D721Med (cell line): ENCODE results near the gene EBI3.

Experiments
- DNase-seq: peaks from one replicate; pipeline ENCODE4 v3.0.0; 2011; ENCODE audit warnings: low spot score; ENCODE audit not compliant: insufficient read length
- FAIRE-seq: peaks from 2 replicates; lab custom pipeline; 2011; peaks lifted over from hg19 to GRCh38; lab: Jason Lieb, UNC
- TF ChIP-seq, protein P1 (sequence below): IDR thresholded peaks from 2 replicates; pipeline ENCODE4 v1.5.1; 2012; ENCODE audit warnings: mild to moderate bottlenecking, control low read depth; ENCODE audit not compliant: insufficient read depth; ENCODE audit errors: missing control alignments

Gene EBI3

DNA sequence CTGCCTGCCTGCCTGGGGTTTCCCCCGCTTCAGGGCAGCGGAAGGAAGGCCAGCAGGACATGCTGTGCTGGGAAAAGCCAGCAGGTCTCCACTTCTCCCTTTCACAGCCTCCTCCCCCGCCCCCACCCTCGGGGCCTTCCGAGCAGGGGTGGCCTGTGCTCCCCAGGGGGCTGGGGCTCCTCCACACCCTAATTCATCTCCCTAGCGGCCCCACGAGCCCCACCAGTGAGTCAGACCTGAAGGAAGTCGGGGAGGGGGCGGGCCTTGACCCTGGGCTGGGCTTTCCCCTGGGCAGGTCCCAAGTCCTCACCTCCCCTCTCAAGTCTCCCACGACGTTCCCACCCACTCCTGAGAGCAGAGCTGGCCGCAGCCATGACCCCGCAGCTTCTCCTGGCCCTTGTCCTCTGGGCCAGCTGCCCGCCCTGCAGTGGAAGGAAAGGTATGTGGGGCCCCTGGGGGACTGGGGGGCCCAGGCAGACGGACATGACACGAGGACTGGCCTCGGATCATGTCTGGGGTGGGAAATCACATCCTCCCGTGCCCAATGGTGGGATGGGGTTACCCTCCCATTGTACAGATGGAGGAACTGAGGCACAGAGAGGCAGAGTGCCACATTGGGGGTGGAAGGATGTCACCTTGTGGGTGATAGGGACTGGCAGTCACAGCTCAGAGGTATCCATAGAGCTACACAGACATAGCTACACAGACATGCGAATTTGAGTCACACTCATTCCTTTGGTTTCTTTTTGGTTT lies at the start of gene EBI3:
EBI3 (plus strand) TSS at position 345 of the 753 bp plus-strand sequence; CDS start at position 373, 28 bp downstream.
- DNase-seq (no peak), FAIRE-seq (no peak)
- TF ChIP-seq, protein P1, sequence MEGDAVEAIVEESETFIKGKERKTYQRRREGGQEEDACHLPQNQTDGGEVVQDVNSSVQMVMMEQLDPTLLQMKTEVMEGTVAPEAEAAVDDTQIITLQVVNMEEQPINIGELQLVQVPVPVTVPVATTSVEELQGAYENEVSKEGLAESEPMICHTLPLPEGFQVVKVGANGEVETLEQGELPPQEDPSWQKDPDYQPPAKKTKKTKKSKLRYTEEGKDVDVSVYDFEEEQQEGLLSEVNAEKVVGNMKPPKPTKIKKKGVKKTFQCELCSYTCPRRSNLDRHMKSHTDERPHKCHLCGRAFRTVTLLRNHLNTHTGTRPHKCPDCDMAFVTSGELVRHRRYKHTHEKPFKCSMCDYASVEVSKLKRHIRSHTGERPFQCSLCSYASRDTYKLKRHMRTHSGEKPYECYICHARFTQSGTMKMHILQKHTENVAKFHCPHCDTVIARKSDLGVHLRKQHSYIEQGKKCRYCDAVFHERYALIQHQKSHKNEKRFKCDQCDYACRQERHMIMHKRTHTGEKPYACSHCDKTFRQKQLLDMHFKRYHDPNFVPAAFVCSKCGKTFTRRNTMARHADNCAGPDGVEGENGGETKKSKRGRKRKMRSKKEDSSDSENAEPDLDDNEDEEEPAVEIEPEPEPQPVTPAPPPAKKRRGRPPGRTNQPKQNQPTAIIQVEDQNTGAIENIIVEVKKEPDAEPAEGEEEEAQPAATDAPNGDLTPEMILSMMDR = no peak

DNA sequence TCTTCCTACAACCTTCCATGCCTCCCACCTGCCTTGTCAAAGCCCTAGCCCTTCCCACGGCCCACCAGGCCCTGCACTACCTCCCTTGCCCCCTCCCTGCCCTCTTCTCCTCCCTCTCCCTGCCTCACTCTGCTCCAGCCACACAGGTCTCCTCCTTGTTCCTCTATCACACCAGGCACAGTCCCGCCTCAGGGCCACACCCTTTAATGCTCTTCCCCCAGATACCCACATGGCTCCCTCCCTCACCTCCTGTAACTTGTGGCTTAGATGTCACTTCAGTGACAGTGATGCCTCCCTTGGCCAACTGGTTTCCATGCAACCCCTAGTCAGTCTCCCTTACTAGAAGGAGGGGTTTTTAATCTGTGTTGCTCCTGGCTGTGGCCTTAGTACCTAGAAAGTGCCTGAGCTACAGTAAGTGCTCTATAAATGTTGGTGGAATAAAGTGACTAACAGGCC lies 48.2 kb upstream of the EBI3 start:
- no peak for FAIRE-seq
- TF ChIP-seq, protein P1 = no peak
- DNase-seq = no peak

DNA sequence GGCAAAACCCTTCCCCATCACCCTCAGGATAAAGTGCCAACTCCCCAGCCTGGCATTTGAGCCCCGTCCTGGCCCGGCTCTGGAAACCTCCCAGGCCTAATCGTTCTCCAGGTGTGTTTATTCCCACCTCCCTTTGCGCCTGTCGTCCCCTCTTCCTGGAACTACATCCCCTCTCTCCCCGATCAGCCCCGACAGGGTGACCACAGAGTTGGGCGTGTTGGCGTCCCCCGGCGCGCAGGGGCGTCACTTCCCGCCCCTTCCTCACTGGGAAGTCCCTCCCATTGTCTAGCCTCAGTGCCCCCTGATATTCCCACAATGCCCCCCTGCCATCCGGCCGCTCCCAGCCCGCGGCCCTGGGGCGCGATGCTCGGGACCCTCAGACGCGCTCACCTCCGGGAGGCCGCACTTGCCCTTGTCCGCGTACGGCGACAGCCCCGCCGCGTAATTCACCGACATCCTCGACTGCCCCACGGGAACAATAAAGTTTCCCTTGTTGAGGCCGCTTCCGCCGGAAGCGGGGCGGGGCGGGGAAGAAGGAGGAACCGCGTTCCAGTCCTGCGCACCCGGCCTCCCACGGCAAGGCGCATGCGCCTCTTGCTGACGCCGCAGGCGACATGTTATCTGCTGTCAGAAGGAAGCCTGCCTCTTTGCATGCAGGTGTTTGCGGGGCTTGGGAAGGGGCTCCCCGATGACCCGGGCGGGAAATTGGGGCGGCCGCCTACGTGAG lies 47.1 kb upstream of the EBI3 start, which contains the start of the genes ANKRD24 and SIRT6:
ANKRD24 (plus strand) TSS at position 606 of the 727 bp plus-strand sequence. CDS start 3,737 bp downstream, outside the sequence.
SIRT6 (minus strand) TSS at position 480 of the 727 bp plus-strand sequence; CDS start at position 456, 24 bp downstream.
- DNase-seq (peak; percentile 97), FAIRE-seq (no peak)
- TF ChIP-seq, protein P1 = no peak

DNA sequence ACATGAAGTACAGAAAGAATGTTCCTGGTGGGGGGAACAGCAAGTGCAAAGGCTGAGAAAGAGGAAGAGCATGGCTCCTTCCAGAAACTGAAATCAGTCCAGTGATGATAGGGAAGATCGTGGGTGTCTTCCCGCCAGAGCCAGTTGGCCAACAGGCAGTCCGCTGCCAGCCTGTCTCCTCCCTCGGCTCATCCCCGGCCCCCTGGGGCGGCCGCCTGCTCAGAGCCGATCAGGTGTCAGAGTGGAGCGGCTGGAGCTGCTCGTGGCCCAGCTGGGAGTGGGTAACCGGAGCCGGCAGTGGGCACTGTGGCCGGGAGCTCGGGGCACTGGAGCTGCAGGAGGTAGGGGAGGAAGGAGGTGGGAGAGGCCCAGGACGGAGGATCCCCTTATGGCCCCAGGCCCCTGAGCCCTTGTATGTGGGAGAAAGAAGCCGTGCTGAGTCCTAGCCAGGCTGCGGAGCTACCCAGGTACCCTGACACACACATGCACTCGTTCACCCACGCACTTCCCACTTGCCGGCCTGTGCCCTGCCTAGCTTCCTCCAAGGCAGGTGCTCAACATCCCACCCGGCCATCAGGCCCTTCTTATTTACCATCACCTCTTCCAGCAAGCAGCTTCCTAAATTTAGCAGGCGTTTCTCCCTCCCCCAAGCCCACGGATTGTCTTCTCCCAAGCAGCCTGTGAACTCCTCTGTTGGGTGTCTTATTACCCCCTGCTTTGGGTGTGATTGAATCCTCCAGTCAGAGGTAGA lies 45.2 kb upstream of the EBI3 start:
- no peak for FAIRE-seq
- TF ChIP-seq, protein P1 = no peak
- DNase-seq = peak; percentile 66

DNA sequence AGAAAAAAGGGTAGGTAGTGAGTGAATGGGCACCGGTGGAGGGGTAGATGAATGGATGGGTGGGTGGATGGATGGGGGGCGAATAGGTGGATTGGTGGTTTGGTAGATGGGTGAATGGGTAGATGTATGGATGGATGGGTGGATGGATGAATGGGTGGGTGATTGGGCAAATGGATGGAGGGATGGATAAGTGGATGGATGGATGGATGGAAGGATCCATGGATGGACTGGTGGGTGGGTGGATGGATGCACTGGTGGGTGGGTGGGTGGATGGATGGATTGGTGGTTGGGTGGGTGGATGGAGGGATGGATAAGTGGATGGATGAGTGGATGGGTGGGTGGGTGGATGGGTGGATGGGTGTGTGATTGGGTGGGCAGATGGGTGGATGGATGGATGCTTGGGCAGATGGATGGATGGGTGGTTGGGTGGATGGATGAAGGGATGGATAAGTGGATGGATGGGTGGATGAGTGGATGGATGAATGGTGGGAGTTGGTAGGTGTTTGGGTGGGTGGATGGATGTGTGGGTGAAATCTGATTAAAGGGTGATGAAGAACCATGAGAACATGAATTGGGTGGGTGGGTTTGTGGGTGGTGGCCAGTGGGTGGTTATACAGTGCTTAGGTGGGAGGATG lies 44.5 kb upstream of the EBI3 start:
- TF ChIP-seq, protein P1 = no peak
- FAIRE-seq = no peak
- no peak for DNase-seq

DNA sequence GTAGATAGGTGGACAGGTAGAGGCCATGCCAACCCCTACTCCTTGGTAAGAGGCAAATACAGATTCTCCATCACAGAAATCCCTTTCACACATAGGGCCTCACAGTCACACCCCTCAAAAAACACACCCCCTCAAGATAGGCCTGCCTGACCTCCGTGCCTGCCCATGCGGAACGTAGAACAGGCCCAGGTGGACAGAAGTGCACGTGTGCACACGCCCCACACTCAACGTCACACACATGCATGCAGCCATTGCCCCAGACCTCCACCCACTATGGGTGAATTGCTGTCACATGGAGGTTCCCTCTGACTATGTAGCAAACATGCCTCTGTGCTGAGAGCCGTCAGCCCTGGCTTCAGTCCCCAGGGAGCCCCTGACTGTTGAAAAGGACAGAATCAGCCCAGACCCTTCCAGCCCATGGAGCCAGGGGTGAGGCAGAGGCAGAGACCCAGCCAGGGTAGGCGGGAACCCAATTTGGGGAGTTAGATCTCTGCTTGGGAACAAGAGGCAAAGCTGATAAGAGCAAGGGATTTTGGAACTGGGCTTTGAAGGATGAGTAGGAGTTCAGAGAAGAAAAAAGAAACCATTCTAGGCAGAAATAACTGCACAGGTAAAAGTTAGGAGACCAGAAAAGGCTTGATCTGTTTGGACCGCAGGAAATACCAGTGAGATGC lies 43.8 kb upstream of the EBI3 start:
- TF ChIP-seq, protein P1 = no peak
- no peak for FAIRE-seq
- no peak for DNase-seq
